ENCODE results near the gene PGA5.

Gene PGA5

GRCh38 chr11:61297746-61298145, 56.8 kb downstream of the PGA5 start:
- DNase-seq = no peak

GRCh38 chr11:61298663-61299244, 57.8 kb downstream of the PGA5 start:
- no peak for DNase-seq

Measured in CD4-positive, alpha-beta T cell treated with Interleukin-4 for 4 hours (primary cell).